Heart left ventricle (tissue), 16 donors: ENCODE results near the gene CDKL5. TPM values are rescaled to one million over a fixed set of nuclear protein-coding genes. Genes with fewer than 3 reads are reported as not detected.

Experiments used
- ATAC-seq, 4 donors: fragments of 200-7000 bp; cut with Tn5 transposase; one replicate each; pipeline ENCODE4 v1.9.1; 2020 to 2022; ENCODE audit warnings: moderate library complexity in 4 of 4, mild to moderate bottlenecking in 3 of 4, moderate number of reproducible peaks in 1 of 4
- DNase-seq, 5 donors: peaks; one replicate each; pipeline ENCODE4 v3.0.0-alpha.2; 2020
- H3K27ac ChIP-seq, 12 donors: fragments of 200-600 bp; sonication (generic) in 4 of 12; one replicate each; pipeline versions ENCODE4 v1.5.0 to v1.8.0; 2016 to 2022; ENCODE audit warnings: mild to moderate bottlenecking in 2 of 12
- H3K27me3 ChIP-seq, 9 donors: fragments of 200-600 bp; sonication (generic) in 2 of 9; one replicate each; pipeline versions ENCODE4 v1.5.1 to v1.8.0; 2016 to 2022; ENCODE audit warnings: mild to moderate bottlenecking in 3 of 9
- H3K36me3 ChIP-seq, 9 donors: fragments of 200-600 bp; sonication (generic) in 2 of 9; one replicate each; pipeline versions ENCODE4 v1.5.0 to v1.8.0; 2018 to 2022; ENCODE audit warnings: mild to moderate bottlenecking in 2 of 9
- H3K4me1 ChIP-seq, 12 donors: fragments of 200-600 bp; sonication (generic) in 4 of 12; one replicate each; pipeline versions ENCODE4 v1.5.0 to v1.8.0; 2016 to 2022; ENCODE audit warnings: mild to moderate bottlenecking in 3 of 12
- H3K4me3 ChIP-seq, 12 donors: fragments of 200-600 bp; sonication (generic) in 4 of 12; one replicate each; pipeline versions ENCODE4 v1.5.0 to v1.8.0; 2017 to 2022; ENCODE audit warnings: mild to moderate bottlenecking in 9 of 12, moderate library complexity in 4 of 12
- H3K9me3 ChIP-seq, 12 donors: fragments of 200-600 bp; sonication (generic) in 4 of 12; one replicate each; pipeline versions ENCODE4 v1.5.0 to v1.8.0; 2016 to 2022; ENCODE audit warnings: mild to moderate bottlenecking in 1 of 12
- POLR2A ChIP-seq, 2 donors: fragments of 450-650 bp; IDR thresholded peaks; one replicate each; pipeline ENCODE4 v1.6.1; 2017; ENCODE audit warnings: antibody characterized with exemption in 2 of 2, mild to moderate bottlenecking in 2 of 2, moderate library complexity in 2 of 2
- WGBS, 4 donors: extraction: QIAGEN DNeasy Blood & Tissue Kit in 2 of 4; methylation state at CpG; one replicate each; pipeline versions ENCODE4 v1.1.5 to v1.1.7; 2013 to 2018; 5-methylcytosine and 5-hydroxymethylcytosine counted together
- intact Hi-C, 10 donors: fragments of 100-400 bp; cut with DNase I; formaldehyde crosslinking; loops; one replicate each; pipeline versions ENCODE4 v1.11.1 to v1.14.2; 2022
- polyA plus RNA-seq, 2 donors: library from polyadenylated mRNA; stranded (reverse); fragments of 200-250 nt; gene quantifications; one replicate each; pipeline ENCODE4 v1.2.3, GENCODE V29; 2013
- total RNA-seq, 9 donors: library from RNA; depleted of rRNA in 2 of 9; stranded (reverse); fragments of >200 nt in 2 of 9; fragmentation: NEBNext Ultra II Directional in 3 of 9; extraction: Animal tissue kit (Norgen Biotek cat#: 25700) in 3 of 9; gene quantifications; one replicate each; pipeline versions ENCODE4 v1.1.0 to v1.2.4, GENCODE V29; 2016 to 2023
- TF ChIP-seq, protein P1 (sequence below), 12 donors: fragments of 200-600 bp; sonication (generic) in 4 of 12; IDR thresholded peaks; one replicate each; pipeline versions ENCODE4 v1.5.0 to v1.8.0; 2018 to 2022; ENCODE audit warnings: antibody characterized with exemption in 12 of 12, mild to moderate bottlenecking in 5 of 12
- donor health status: ischemic (EF 13 %, LVEDD 7.1; RV severe dilation, severe dysfunction).
- donor health status: healthy with polysubstance abuse.
- donor health status: DM: no; HTN: yes; CAD: no.
- donor health status: DM: no; HTN: no; CAD: no.
- donor health status: ischemic (EF 25% LVEDD 6.9; RV normal size, moderate dysfunction).
- donor health status: ischemic (EF 25% LVEDD 5.7; RV mildly dilated, moderate dysfunction).
- donor health status: healthy.
- donor health status: DM: yes; HTN: yes; CAD: no.
- donor health status: ischemic (EF 35%, LVEDD 5.7; RV mildly dilated, moderate dysfunction).
- donor health status: nonischemic (EF 11% LVEDD 7.7; RV severe dilation, severe dysfunction).
- donor health status: DM: yes; HTN: yes; CAD: no.
- donor health status: PGD.
- donor health status: ischemic (EF 29% LVEDD 5.4; RV normal size, mild dysfunction).
- donor health status: nonischemic (EF 23%, LVEDD 6.1; RV moderate dilation, normal function).

The CDKL5 gene
- total and polyA plus RNA-seq, 11 donors: 3.0 to 12.5 (median 9.3) TPM

DNA sequence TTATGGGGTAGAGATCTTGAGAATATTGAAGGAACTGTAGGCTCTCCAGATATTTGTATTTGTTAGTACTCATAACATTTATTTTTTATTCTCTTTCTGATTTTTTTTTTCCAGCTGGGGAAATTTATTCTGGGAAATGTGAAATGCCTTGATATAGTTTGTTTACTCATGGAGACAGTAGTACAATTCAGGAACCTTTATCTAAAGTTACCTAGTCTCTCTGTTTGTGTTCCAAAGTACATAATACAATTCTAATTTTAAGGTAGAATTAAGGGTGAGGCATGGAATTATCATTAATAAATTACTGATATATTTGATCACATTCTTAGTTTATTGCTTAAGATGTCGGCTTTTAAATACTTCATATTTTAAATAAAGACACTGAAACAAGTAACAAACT is 132.5 kb downstream of the CDKL5 start:
- DNase-seq (no peak), ATAC-seq (no peak)
- no peak for TF ChIP-seq POLR2A (IDR thresholded peaks at IDR 0.05)
- TF ChIP-seq, protein P1, sequence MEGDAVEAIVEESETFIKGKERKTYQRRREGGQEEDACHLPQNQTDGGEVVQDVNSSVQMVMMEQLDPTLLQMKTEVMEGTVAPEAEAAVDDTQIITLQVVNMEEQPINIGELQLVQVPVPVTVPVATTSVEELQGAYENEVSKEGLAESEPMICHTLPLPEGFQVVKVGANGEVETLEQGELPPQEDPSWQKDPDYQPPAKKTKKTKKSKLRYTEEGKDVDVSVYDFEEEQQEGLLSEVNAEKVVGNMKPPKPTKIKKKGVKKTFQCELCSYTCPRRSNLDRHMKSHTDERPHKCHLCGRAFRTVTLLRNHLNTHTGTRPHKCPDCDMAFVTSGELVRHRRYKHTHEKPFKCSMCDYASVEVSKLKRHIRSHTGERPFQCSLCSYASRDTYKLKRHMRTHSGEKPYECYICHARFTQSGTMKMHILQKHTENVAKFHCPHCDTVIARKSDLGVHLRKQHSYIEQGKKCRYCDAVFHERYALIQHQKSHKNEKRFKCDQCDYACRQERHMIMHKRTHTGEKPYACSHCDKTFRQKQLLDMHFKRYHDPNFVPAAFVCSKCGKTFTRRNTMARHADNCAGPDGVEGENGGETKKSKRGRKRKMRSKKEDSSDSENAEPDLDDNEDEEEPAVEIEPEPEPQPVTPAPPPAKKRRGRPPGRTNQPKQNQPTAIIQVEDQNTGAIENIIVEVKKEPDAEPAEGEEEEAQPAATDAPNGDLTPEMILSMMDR (IDR thresholded peaks at IDR 0.05): no peak
- 70 to 98% (median 87%) methylated on average over 1 of the region's 1 CpG for WGBS, 4 donors
- H3K4me1 ChIP-seq: no peaks in the 10 kb centered on the region
- H3K4me3 ChIP-seq: no peak overlapping the region
- intact Hi-C loops: no loop called here
- H3K9me3 ChIP-seq: no peaks in the 10 kb centered on the region
- no peaks in the 10 kb centered on the region for H3K27me3 ChIP-seq
- no peak overlapping the region for H3K27ac ChIP-seq
- no peaks in the 10 kb centered on the region for H3K36me3 ChIP-seq

DNA sequence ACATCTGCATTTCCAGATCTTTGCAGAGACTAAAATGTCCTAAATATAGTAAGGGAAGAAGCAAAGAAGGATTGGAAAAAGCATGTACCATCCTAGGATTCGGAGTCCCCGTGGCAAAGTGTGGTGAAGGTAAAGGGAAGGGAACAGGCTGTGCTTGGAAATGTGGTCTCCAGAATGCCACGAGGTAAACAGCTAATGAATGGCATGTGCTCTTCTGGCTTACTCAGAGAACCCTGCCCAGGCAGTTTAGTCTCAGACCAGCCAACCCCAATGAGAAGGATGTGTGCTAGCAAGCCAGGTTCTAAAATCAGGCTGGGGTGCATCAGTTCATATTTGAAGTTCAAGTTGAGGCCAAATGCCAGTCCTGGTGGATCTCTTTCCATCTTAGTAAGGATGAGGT is 133.4 kb downstream of the CDKL5 start:
- 56 to 65% (median 63%) methylated on average over 3 of the region's 3 CpGs for WGBS, 4 donors
- no peaks in the 10 kb centered on the region for H3K9me3 ChIP-seq
- TF ChIP-seq, protein P1 (IDR thresholded peaks at IDR 0.05): no peak
- no peak for TF ChIP-seq POLR2A (IDR thresholded peaks at IDR 0.05)
- peak in 1 of 4 donors; percentile 61 for ATAC-seq
- H3K36me3 ChIP-seq: no peaks in the 10 kb centered on the region
- no peak overlapping the region for H3K27ac ChIP-seq
- peaks cover 0 to 7% (median 0%) of the 10 kb centered on the region in 12 donors for H3K4me1 ChIP-seq
- no peak for DNase-seq
- no peaks in the 10 kb centered on the region for H3K27me3 ChIP-seq
- intact Hi-C loops: no loop called here
- no peak overlapping the region for H3K4me3 ChIP-seq

DNA sequence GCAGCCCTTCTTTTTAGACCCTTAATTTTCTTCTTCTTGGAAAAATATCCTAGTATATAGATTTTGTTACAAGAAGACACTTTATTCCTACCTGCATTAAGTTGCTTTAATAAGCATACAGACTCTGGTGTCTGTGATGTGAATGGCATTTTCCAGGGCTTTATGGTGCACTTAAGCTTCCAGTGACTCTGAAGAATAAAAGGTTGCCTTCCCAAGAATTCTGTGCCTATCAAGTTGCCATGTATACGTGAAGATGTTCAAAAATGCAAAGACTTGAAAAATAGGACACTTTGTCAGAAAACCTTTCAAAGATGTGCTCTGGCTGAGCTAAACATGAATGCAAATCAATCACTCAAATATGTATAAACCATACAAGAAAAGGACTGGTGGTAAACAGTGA is 135.6 kb downstream of the CDKL5 start:
- H3K36me3 ChIP-seq: no peaks in the 10 kb centered on the region
- H3K4me3 ChIP-seq: no peak overlapping the region
- no peak overlapping the region for H3K27ac ChIP-seq
- DNase-seq (no peak), ATAC-seq (no peak)
- 64 to 96% (median 84%) methylated on average over 1 of the region's 1 CpG for WGBS, 4 donors
- TF ChIP-seq POLR2A (IDR thresholded peaks at IDR 0.05): no peak
- TF ChIP-seq, protein P1 (IDR thresholded peaks at IDR 0.05): no peak
- H3K27me3 ChIP-seq: no peaks in the 10 kb centered on the region
- peaks cover 0 to 7% (median 0%) of the 10 kb centered on the region in 12 donors for H3K4me1 ChIP-seq
- no peaks in the 10 kb centered on the region for H3K9me3 ChIP-seq
- intact Hi-C loops: no loop called here

DNA sequence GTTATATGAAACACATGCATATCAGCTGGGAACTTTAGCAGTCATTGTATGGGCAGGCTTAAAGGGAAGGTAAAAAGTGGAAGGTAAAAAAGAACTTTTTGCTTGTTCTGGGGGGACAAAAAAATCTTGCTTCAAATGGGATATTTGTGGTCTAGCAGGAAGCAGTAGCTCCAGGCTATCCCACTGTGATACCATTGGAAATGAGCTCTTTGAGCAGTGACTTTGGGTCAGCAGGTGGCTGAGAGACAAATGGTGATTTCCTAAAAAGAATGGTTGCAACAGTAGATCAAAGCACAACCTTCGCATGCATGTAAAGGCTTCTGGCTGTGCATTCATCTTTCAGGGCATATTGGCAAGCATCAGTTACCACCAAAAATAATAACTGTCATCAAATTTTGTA is 140.3 kb downstream of the CDKL5 start:
- no peak overlapping the region for H3K27ac ChIP-seq
- H3K4me3 ChIP-seq: no peak overlapping the region
- DNase-seq (no peak), ATAC-seq (no peak)
- no peaks in the 10 kb centered on the region for H3K36me3 ChIP-seq
- intact Hi-C loops: no loop called here
- no peaks in the 10 kb centered on the region for H3K27me3 ChIP-seq
- H3K9me3 ChIP-seq: no peaks in the 10 kb centered on the region
- H3K4me1 ChIP-seq: peaks cover 0 to 7% (median 0%) of the 10 kb centered on the region in 12 donors
- WGBS, 4 donors: 85 to 100% (median 93%) methylated on average over 1 of the region's 1 CpG
- no peak for TF ChIP-seq POLR2A (IDR thresholded peaks at IDR 0.05)
- TF ChIP-seq, protein P1 (IDR thresholded peaks at IDR 0.05): no peak
